ENCODE results near the gene SLC8A2. TPM values are rescaled to one million over a fixed set of nuclear protein-coding genes. Genes with fewer than 3 reads are reported as not detected.

Gene SLC8A2
- total and polyA plus RNA-seq, 2 of the 4 experiments (the other 2 are of a cell fraction), result 0.05 TPM; not detected in 1

DNA sequence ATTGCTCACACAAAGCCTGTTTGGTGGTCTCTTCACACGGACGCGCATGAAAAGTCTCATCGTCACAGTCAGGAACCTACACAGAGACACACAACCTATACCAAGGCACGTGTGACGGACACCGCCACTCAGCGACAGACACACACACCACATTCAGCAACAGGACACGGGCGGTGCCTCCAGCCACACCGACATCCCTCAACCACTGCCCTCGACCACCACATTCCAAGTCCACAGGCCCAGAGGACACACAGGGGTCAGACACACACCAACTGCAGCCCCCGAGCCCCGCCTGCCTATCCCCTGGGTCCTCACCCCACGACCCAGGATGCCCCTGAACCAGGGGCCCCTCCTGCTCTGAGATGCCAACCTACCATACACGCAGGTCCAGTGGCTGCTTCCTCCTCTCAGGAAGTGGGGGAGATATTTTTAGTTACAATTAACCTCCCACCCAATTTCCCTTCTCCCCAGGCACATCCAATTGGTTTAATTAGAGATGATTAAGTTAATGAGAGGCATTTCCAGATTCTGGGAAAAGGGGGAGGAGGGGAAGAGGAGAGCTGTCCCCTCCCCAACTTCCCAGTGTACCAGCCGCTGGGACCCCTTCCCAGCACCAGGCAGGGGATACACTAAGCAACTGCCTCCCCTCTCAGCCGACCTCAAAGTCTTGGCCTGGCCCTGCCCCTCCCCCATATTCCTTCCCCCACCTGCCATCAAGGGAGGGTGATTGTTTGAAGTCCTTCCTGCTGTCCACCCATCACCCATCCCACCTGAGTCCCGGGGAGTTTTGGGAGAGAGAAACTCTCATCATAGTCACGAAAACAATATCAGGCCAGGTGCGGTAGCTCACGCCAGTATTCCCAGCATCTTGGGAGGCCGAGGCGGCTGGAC is 72.7 kb downstream of the SLC8A2 start:
- Histone ChIP-seq H3K27me3 (ENCODE audit: control insufficient read depth, insufficient read depth, low read length) (peaks cover 9% of the 10 kb centered on the region; the same call in 1 of the 2 replicates), H2BK5ac (ENCODE audit: low read depth, low read length, poor library complexity, severe bottlenecking) (no peak overlapping the region), H3K79me1 (ENCODE audit: low read depth in 1 of 2, low read length in 2 of 2) (no peaks in the 10 kb centered on the region), H3K9me1 (ENCODE audit: insufficient read depth, low read length) (no peaks in the 10 kb centered on the region), H2BK20ac (ENCODE audit: low read depth, low read length) (no peak overlapping the region), H4K5ac (ENCODE audit: low read depth, low read length) (no peak overlapping the region), H3K9ac (ENCODE audit: low read depth, low read length) (no peak overlapping the region), H4K20me1 (ENCODE audit: insufficient read depth, low read length) (no peaks in the 10 kb centered on the region), H3K36me3 (ENCODE audit: control insufficient read depth, insufficient read depth, low read length) (no peaks in the 10 kb centered on the region), H3K23ac (ENCODE audit: low read depth, low read length) (no peak overlapping the region), H4K8ac (ENCODE audit: low read depth in 2 of 2, low read length in 2 of 2) (no peak overlapping the region), H2AK9ac (replicated peaks; ENCODE audit: low read depth, low read length, poor library complexity) (no peak overlapping the region), H2BK120ac (ENCODE audit: low read depth, low read length) (no peak overlapping the region), H3K4ac (ENCODE audit: low read depth, low read length) (no peak overlapping the region), H3K27ac (ENCODE audit: insufficient read depth, low read length) (no peak overlapping the region), H3K18ac (ENCODE audit: low read depth, low read length) (no peak overlapping the region), H3K56ac (ENCODE audit: extremely low read depth, insufficient read depth, low read length) (no peak overlapping the region), H3K4me3 (ENCODE audit: insufficient read depth, low read depth, low read length) (no peak overlapping the region), H2BK15ac (ENCODE audit: low read depth, low read length) (no peak overlapping the region), H3K4me2 (ENCODE audit: low read depth, low read length) (no peak overlapping the region), H4K91ac (ENCODE audit: insufficient read depth, low read depth, low read length) (no peak overlapping the region), H3K9me3 (ENCODE audit: control insufficient read depth, insufficient read depth, low read length) (no peaks in the 10 kb centered on the region), H2AK5ac (ENCODE audit: low read depth, low read length) (no peak overlapping the region), H3K14ac (replicated peaks; ENCODE audit: low read depth, low read length) (no peak overlapping the region), H2AFZ (replicated peaks; ENCODE audit: low read length, poor library complexity) (no peak overlapping the region), H3K4me1 (ENCODE audit: control insufficient read depth, insufficient read depth, low read length) (no peaks in the 10 kb centered on the region)
- 38% methylated on average over 5 of the region's 24 CpGs; no CpG with 5 or more reads in 1 of the 2 experiments for WGBS, 2 experiments (ENCODE audit: extremely low coverage in 2 of 2, insufficient read length in 1 of 2)
- POLR2A ChIA-PET (ENCODE audit: unreplicated experiment), result no interaction called here
- BruUV-seq (replicated peaks), result no TSS peak
- dilution Hi-C loops (cut with HindIII; ENCODE audit: low sequenced_read_pairs, unreplicated experiment) (no loop called here), in situ Hi-C loops (cut with MboI; ENCODE audit: low sequenced_read_pairs) (no loop called here), intact Hi-C loops (cut with micrococcal nuclease) (no loop called here)
- DNase-seq, result no peak
- ATAC-seq (ENCODE audit: low read depth), result no peak
- CTCF ChIA-PET, result interaction anchor here (0.9 kb wide), 1 partner anchor 8 kb away, joined by 3 read pairs; no protein-coding TSS in a partner anchor
- TF ChIP-seq MXI1 (IDR thresholded peaks at IDR 0.05; ENCODE audit: borderline replicate concordance, low read depth, low read length), result no peak
- TF ChIP-seq RAD21 (IDR thresholded peaks at IDR 0.05; ENCODE audit: low read length), result no peak
- TF ChIP-seq MAFK (IDR thresholded peaks at IDR 0.05; ENCODE audit: low read depth, low read length), result no peak
- TF ChIP-seq CHD1 (IDR thresholded peaks at IDR 0.05; ENCODE audit: low read depth, low read length), result no peak
- TF ChIP-seq POLR2A (IDR thresholded peaks at IDR 0.05; ENCODE audit: low read depth, low read length), result no peak
- TF ChIP-seq, protein P1, sequence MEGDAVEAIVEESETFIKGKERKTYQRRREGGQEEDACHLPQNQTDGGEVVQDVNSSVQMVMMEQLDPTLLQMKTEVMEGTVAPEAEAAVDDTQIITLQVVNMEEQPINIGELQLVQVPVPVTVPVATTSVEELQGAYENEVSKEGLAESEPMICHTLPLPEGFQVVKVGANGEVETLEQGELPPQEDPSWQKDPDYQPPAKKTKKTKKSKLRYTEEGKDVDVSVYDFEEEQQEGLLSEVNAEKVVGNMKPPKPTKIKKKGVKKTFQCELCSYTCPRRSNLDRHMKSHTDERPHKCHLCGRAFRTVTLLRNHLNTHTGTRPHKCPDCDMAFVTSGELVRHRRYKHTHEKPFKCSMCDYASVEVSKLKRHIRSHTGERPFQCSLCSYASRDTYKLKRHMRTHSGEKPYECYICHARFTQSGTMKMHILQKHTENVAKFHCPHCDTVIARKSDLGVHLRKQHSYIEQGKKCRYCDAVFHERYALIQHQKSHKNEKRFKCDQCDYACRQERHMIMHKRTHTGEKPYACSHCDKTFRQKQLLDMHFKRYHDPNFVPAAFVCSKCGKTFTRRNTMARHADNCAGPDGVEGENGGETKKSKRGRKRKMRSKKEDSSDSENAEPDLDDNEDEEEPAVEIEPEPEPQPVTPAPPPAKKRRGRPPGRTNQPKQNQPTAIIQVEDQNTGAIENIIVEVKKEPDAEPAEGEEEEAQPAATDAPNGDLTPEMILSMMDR (conservative IDR thresholded peaks at IDR 0.05; ENCODE audit: low read depth, low read length), result no peak
- TF ChIP-seq SMC3 (IDR thresholded peaks at IDR 0.05; ENCODE audit: low read depth, low read length), result no peak
- no peak for TF ChIP-seq ELK1 (IDR thresholded peaks at IDR 0.05; ENCODE audit: borderline replicate concordance, low read depth, low read length)
- TF ChIP-seq RFX5 (IDR thresholded peaks at IDR 0.05; ENCODE audit: low read depth, low read length), result no peak
- no peak for TF ChIP-seq FOS (IDR thresholded peaks at IDR 0.05; ENCODE audit: low read depth, low read length)
- no peak for TF ChIP-seq BHLHE40 (IDR thresholded peaks at IDR 0.05; ENCODE audit: low read depth, low read length)
- no peak for TF ChIP-seq CEBPB (IDR thresholded peaks at IDR 0.05; ENCODE audit: low read depth, low read length)
- TF ChIP-seq NFE2L2 (IDR thresholded peaks at IDR 0.05; ENCODE audit: low read depth, low read length), result no peak
- TF ChIP-seq RCOR1 (IDR thresholded peaks at IDR 0.05; ENCODE audit: insufficient replicate concordance, low read length), result no peak
- no peak for TF ChIP-seq MAZ (IDR thresholded peaks at IDR 0.05; ENCODE audit: borderline replicate concordance, low read depth, low read length)

Data from IMR-90 (cell line).